Endothelial cell of umbilical vein (primary cell): Measurements from ENCODE around the gene PPP1R11. TPM values are rescaled to one million over a fixed set of nuclear protein-coding genes. Genes with fewer than 3 reads are reported as not detected.

Experiments
- BruUV-seq: library from RNA; stranded (reverse); fragments of 400-500 nt; replicated peaks from 2 replicates; lab custom pipeline; 2021; lab: Mats Ljungman, UMichigan
- CTCF ChIA-PET: fragments of 300-600, 350-600 bp; sonication (Branson Sonifier 250); formaldehyde crosslinking; loops from one replicate; lab custom pipeline; 2021; ENCODE audit warnings: antibody characterized with exemption, inconsistent platforms; lab: Charles Lee
- POLR2A ChIA-PET: fragments of 300-600, 350-600 bp; sonication (Branson Sonifier 250); formaldehyde crosslinking; loops from one replicate; lab custom pipeline; 2021; ENCODE audit warnings: antibody characterized with exemption, inconsistent platforms; lab: Charles Lee
- DNase-seq: peaks from one replicate; pipeline ENCODE4 v3.0.0-alpha.2; 2011; ENCODE audit warnings: low read depth, low spot score
- FAIRE-seq: peaks from 2 replicates; lab custom pipeline; 2011; peaks lifted over from hg19 to GRCh38; lab: Jason Lieb, UNC
- H2AFZ ChIP-seq: 2 replicates; pipeline ENCODE4 v1.6.0; 2012; ENCODE audit warnings: low read depth, low read length, control low read depth, inconsistent platforms
- H3K27ac ChIP-seq: 2 replicates; pipeline ENCODE4 v1.5.1; 2011; ENCODE audit warnings: low read depth, mild to moderate bottlenecking, control low read depth, low read length, moderate library complexity; ENCODE audit not compliant: insufficient read depth
- H3K27me3 ChIP-seq, 2 experiments: 2 replicates each; pipeline versions ENCODE4 v1.6.0 to v1.6.1; 2011; ENCODE audit warnings: low read length in 2 of 2, mixed read lengths in 1 of 2; ENCODE audit not compliant: control insufficient read depth in 2 of 2, insufficient read depth in 2 of 2
- H3K36me3 ChIP-seq, 2 experiments: 2 replicates in 1 of 2; 3 replicates in 1 of 2; pipeline ENCODE4 v1.5.1; 2011; ENCODE audit warnings: low read length in 2 of 2, mild to moderate bottlenecking in 1 of 2, moderate library complexity in 1 of 2; ENCODE audit not compliant: control insufficient read depth in 2 of 2, insufficient read depth in 2 of 2; ENCODE audit errors: extremely low read depth in 1 of 2
- H3K4me1 ChIP-seq: 3 replicates; pipeline ENCODE4 v1.5.1; 2011; ENCODE audit warnings: mild to moderate bottlenecking, low read length; ENCODE audit not compliant: control insufficient read depth, insufficient read depth; ENCODE audit errors: extremely low read depth
- H3K4me2 ChIP-seq: 2 replicates; pipeline ENCODE4 v1.6.1; 2011; ENCODE audit warnings: low read length, control low read depth, mixed read lengths; ENCODE audit not compliant: insufficient read depth
- H3K4me3 ChIP-seq, 3 experiments: fragments of 200-600 bp in 1 of 3; sonication (generic), shearing (Covaris generic) in 1 of 3; replicated peaks in 1 of 3; 2 replicates each; pipeline ENCODE4 v1.5.1; 2011 to 2016; ENCODE audit warnings: control low read depth in 3 of 3, low read length in 3 of 3, mild to moderate bottlenecking in 2 of 3, inconsistent platforms in 1 of 3, low read depth in 1 of 3, moderate library complexity in 1 of 3; ENCODE audit not compliant: insufficient read depth in 1 of 3
- H3K79me2 ChIP-seq: 2 replicates; pipeline ENCODE4 v1.6.0; 2012; ENCODE audit warnings: low read length, inconsistent platforms; ENCODE audit not compliant: control insufficient read depth, insufficient read depth
- H3K9ac ChIP-seq: replicated peaks from 2 replicates; pipeline ENCODE3; 2011; ENCODE audit warnings: low read length, control low read depth; ENCODE audit not compliant: insufficient read depth; ENCODE audit errors: extremely low read depth
- H3K9me1 ChIP-seq: replicated peaks from 3 replicates; pipeline ENCODE4 v1.6.0; 2011; ENCODE audit warnings: mild to moderate bottlenecking, low read length; ENCODE audit not compliant: control insufficient read depth, insufficient read depth; ENCODE audit errors: extremely low read depth
- H3K9me3 ChIP-seq: replicated peaks from 2 replicates; pipeline ENCODE4 v1.5.1; 2012; ENCODE audit warnings: low read length, inconsistent platforms; ENCODE audit not compliant: control insufficient read depth, insufficient read depth
- H4K20me1 ChIP-seq: replicated peaks from 2 replicates; pipeline ENCODE3; 2011; ENCODE audit warnings: mild to moderate bottlenecking, low read length; ENCODE audit not compliant: control insufficient read depth, insufficient read depth; ENCODE audit errors: extremely low read depth
- CTCF ChIP-seq, 2 donors: IDR thresholded peaks; 1 replicate in 1 of 2; 2 replicates in 1 of 2; pipeline ENCODE4 v1.5.1; 2011; ENCODE audit warnings: low read length in 2 of 2, mild to moderate bottlenecking in 2 of 2, moderate library complexity in 2 of 2, control low read depth in 1 of 2, inconsistent platforms in 1 of 2, low read depth in 1 of 2; ENCODE audit not compliant: insufficient read depth in 1 of 2; ENCODE audit errors: extremely low read depth in 1 of 2
- EZH2 ChIP-seq: IDR thresholded peaks from 2 replicates; pipeline ENCODE4 v1.6.1; 2012; ENCODE audit warnings: borderline replicate concordance, low read depth, mild to moderate bottlenecking, moderate library complexity, low read length, inconsistent platforms; ENCODE audit not compliant: severe bottlenecking
- GATA2 ChIP-seq: IDR thresholded peaks from 2 replicates; pipeline ENCODE4 v1.7.0; 2011; ENCODE audit warnings: low read depth, mild to moderate bottlenecking, moderate library complexity, mixed read lengths, low read length; ENCODE audit not compliant: insufficient read length, insufficient read depth
- MAX ChIP-seq: IDR thresholded peaks from 2 replicates; pipeline ENCODE4 v1.6.1; 2011; ENCODE audit not compliant: insufficient read depth, insufficient read length
- MYC ChIP-seq: IDR thresholded peaks from one replicate; pipeline ENCODE4 v1.6.1; 2011; ENCODE audit warnings: mild to moderate bottlenecking, low read depth, low read length
- POLR2A ChIP-seq: IDR thresholded peaks from 2 replicates; pipeline ENCODE4 v1.6.1; 2012; ENCODE audit warnings: low read depth, mild to moderate bottlenecking, control low read depth, low read length
- dilution Hi-C: fragments of 300-500 bp; cut with MboI; formaldehyde crosslinking; loops from one replicate; pipeline ENCODE4 v1.15.0; 2019; ENCODE audit warnings: low sequenced_read_pairs; ENCODE audit not compliant: extremely low pct_ligation_motif_present
- intact Hi-C: fragments of 100-400 bp; cut with micrococcal nuclease; formaldehyde crosslinking; loops from one replicate; pipeline ENCODE4 v1.10.0; 2022
- polyA plus RNA-seq, 4 experiments: library from polyadenylated mRNA; depleted of rRNA in 3 of 4; stranded (reverse) in 3 of 4; unstranded in 1 of 4; fragments of >200 nt; gene quantifications; 2 replicates each; pipeline versions ENCODE4 v1.2.1 to v1.2.3, GENCODE V29; 2011 to 2012; ENCODE audit warnings: missing spikeins in 1 of 4
- total RNA-seq: library from RNA; stranded (reverse); gene quantifications from 2 replicates; pipeline ENCODE4 v1.2.3, GENCODE V29; 2021

PPP1R11 gene
- total and polyA plus RNA-seq, 2 donors (not counting 3 experiments of a cell fraction or from before 2014, with no cell fraction given): 32.4 to 44.1 TPM

- TF ChIP-seq MAX (no peak), GATA2 (no peak), MYC (no peak), CTCF (IDR thresholded peaks at IDR 0.05; ENCODE audit: extremely low read depth in 1 of 2, insufficient read depth in 1 of 2, low read depth in 1 of 2, low read length in 2 of 2) (no peak), EZH2 (no peak), POLR2A (no peak)
- H3K9me1 ChIP-seq: no peaks in the 10 kb centered on the region
- H3K9me3 ChIP-seq: no peaks in the 10 kb centered on the region
- no peaks in the 10 kb centered on the region for H4K20me1 ChIP-seq
- DNase-seq (no peak), FAIRE-seq (no peak)
- ChIA-PET POLR2A (no interaction called here), CTCF (no interaction called here)
- H3K4me1 ChIP-seq: peaks cover 26% of the 10 kb centered on the region
- H3K4me3 ChIP-seq: no peak overlapping the region
- no peak overlapping the region for H2AFZ ChIP-seq
- no peaks in the 10 kb centered on the region for H3K27me3 ChIP-seq
- peaks cover 19% of the 10 kb centered on the region for H3K79me2 ChIP-seq
- intact Hi-C loops (no loop called here), dilution Hi-C loops (no loop called here)
- peak overlapping the region; percentile 82 for H3K4me2 ChIP-seq
- no peaks in the 10 kb centered on the region for H3K36me3 ChIP-seq
- BruUV-seq: no TSS peak
- no peak overlapping the region for H3K27ac ChIP-seq
- H3K9ac ChIP-seq: no peak overlapping the region
Observed at GRCh38 chr6:30062471-30063178, 4.4 kb upstream of the PPP1R11 start.
